ENCODE data around the gene NDUFV3.
"Not testable (repeated sequence)": the region's sequence is repeated elsewhere in the genome, so short reads cannot be mapped to it uniquely, and the experiment has no call there.

NDUFV3 gene

DNA sequence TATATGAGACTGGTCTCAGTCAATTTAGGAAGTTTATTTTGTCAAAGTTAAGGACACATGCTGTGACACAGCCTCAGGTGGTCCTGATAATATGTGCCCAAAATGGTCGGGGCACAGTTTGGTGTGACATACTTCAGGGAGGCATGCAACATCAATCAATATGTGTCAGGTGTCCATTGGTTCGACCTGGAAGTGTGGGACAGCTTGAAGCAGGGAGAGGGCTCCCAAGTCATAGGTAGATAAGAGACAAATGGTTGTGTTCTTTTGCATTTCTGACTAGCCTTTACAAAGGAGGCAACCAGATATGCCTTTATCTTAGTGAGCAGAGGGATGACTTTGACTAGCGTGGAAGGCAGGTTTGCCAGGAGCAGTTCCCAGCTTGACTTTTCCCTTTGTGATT is 36.9 kb downstream of the NDUFV3 start:
- H4K20me1 ChIP-seq (ENCODE audit: control insufficient read depth, insufficient read depth, low read depth, low read length), result no peaks in the 10 kb centered on the region
- H3K27ac ChIP-seq (ENCODE audit: low read depth, low read length), result no peak overlapping the region
- no peak for TF ChIP-seq EZH2phosphoT487 (IDR thresholded peaks at IDR 0.05; ENCODE audit: borderline replicate concordance, low read length)
- TF ChIP-seq, protein P1, sequence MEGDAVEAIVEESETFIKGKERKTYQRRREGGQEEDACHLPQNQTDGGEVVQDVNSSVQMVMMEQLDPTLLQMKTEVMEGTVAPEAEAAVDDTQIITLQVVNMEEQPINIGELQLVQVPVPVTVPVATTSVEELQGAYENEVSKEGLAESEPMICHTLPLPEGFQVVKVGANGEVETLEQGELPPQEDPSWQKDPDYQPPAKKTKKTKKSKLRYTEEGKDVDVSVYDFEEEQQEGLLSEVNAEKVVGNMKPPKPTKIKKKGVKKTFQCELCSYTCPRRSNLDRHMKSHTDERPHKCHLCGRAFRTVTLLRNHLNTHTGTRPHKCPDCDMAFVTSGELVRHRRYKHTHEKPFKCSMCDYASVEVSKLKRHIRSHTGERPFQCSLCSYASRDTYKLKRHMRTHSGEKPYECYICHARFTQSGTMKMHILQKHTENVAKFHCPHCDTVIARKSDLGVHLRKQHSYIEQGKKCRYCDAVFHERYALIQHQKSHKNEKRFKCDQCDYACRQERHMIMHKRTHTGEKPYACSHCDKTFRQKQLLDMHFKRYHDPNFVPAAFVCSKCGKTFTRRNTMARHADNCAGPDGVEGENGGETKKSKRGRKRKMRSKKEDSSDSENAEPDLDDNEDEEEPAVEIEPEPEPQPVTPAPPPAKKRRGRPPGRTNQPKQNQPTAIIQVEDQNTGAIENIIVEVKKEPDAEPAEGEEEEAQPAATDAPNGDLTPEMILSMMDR (IDR thresholded peaks at IDR 0.05; ENCODE audit: low read depth, low read length, poor library complexity, severe bottlenecking), result no peak

DNA sequence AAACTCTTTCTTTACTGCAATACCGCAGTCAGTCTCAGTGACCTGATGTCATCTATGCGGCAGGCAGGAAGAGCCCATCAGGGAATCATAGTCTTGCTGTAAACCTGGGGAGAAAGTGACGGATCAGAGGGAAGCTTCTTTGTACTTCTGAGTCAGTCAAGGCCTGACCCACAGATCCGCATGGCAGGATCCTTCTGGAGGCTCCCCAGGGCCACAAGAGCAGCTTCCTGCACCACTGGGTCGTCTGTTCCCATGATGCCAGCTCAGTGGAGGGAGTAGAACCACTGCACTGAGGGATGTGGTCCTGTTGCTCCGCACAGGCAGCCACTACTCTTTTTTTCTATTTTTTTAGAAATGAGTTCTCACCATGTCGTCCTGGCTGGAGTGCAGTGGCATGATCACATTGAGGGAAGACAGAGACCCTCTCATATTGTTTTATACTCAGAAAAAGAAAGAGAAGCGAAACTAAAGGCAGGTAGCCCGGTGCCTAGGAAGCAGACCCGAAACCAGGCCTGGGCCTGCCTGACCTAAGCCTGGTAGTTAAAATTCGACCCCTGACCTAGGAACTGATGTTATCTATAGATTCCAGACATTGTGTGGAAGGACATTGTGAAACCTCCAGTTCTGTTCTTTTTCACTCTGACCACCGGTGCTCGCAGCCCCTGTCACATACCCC is 38.6 kb downstream of the NDUFV3 start:
- H3K4me3 ChIP-seq (ENCODE audit: low read length), result no peak overlapping the region
- H3K4me1 ChIP-seq (ENCODE audit: control insufficient read depth, low read length), result peaks cover 7% of the 10 kb centered on the region
- H3K9me3 ChIP-seq (ENCODE audit: control insufficient read depth, insufficient read depth, low read length), result no peaks in the 10 kb centered on the region
- no peaks in the 10 kb centered on the region for H4K20me1 ChIP-seq (ENCODE audit: control insufficient read depth, insufficient read depth, low read depth, low read length)
- H3F3A ChIP-seq (ENCODE audit: control insufficient read depth, insufficient read depth), result no peaks in the 10 kb centered on the region
- no peaks in the 10 kb centered on the region for H3K27me3 ChIP-seq (ENCODE audit: control insufficient read depth, low read length)
- no peaks in the 10 kb centered on the region for H3K9me2 ChIP-seq (replicated peaks; ENCODE audit: control insufficient read depth, low read length)
- no peak overlapping the region for H3K27ac ChIP-seq (ENCODE audit: low read depth, low read length)
- H3K36me3 ChIP-seq (ENCODE audit: control insufficient read depth, low read length), result no peaks in the 10 kb centered on the region
- no peaks in the 10 kb centered on the region for H3K79me2 ChIP-seq (ENCODE audit: control insufficient read depth, low read length)
- TF ChIP-seq EZH2phosphoT487 (IDR thresholded peaks at IDR 0.05; ENCODE audit: borderline replicate concordance, low read length), result no peak
- TF ChIP-seq, protein P1 (IDR thresholded peaks at IDR 0.05; ENCODE audit: low read depth, low read length, poor library complexity, severe bottlenecking), result no peak
- H3K4me2 ChIP-seq (ENCODE audit: low read length), result no peak overlapping the region

More for the DNA sequence above, 36.9 kb downstream of the NDUFV3 start:
- Histone ChIP-seq H3K9me3 (ENCODE audit: control insufficient read depth, insufficient read depth, low read length) (no peaks in the 10 kb centered on the region), H3K27me3 (ENCODE audit: control insufficient read depth, low read length) (no peaks in the 10 kb centered on the region), H3K79me2 (ENCODE audit: control insufficient read depth, low read length) (no peaks in the 10 kb centered on the region), H3K4me2 (ENCODE audit: low read length) (no peak overlapping the region), H3K4me3 (ENCODE audit: low read length) (no peak overlapping the region), H3K9me2 (replicated peaks; ENCODE audit: control insufficient read depth, low read length) (no peaks in the 10 kb centered on the region), H3K4me1 (ENCODE audit: control insufficient read depth, low read length) (peaks cover 6% of the 10 kb centered on the region), H3K36me3 (ENCODE audit: control insufficient read depth, low read length) (no peaks in the 10 kb centered on the region), H3F3A (ENCODE audit: control insufficient read depth, insufficient read depth) (no peaks in the 10 kb centered on the region)

DNA sequence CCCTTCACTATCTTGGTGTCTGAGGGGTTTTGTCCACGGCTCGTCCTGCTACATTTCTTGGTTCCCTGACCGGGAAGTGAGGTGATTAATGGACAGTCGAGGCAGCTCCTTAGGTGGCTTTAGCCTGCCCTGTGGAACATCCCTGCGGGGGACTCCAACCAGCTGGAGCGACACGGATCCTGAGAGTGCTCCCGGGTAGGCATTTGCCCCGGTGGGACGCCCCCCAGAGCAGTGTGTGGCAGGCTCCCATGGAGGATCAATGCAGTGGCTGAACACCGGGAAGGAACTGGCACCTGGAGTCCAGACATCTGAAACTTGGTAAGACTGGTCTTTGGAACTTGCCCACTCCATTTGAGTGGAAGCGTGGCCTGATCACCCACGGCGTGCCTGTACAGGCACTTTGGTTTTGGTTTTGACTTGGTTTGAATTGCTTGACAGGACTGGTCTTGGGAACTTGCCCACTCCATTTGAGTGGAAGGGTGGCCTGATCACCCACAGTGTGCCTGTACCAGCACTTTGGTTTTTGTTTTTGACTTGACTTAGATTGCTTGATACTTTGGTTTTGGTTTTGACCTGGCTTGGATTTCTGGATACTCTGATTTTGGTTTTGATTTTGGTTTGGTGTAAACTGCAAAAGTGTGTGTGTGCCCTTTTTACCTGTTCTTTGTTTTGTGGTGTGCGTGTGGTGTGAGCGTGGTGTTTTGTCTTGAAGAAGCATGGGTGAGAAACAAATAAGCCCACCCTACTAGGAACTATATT is 39.4 kb downstream of the NDUFV3 start:
- not testable (repeated sequence) for H3K9me3 ChIP-seq (ENCODE audit: control insufficient read depth, insufficient read depth, low read length); H3K4me2 ChIP-seq (ENCODE audit: low read length); H3F3A ChIP-seq (ENCODE audit: control insufficient read depth, insufficient read depth); H3K27me3 ChIP-seq (ENCODE audit: control insufficient read depth, low read length); H3K4me3 ChIP-seq (ENCODE audit: low read length); H3K36me3 ChIP-seq (ENCODE audit: control insufficient read depth, low read length); H3K27ac ChIP-seq (ENCODE audit: low read depth, low read length); H3K79me2 ChIP-seq (ENCODE audit: control insufficient read depth, low read length); H3K9me2 ChIP-seq (replicated peaks; ENCODE audit: control insufficient read depth, low read length); H4K20me1 ChIP-seq (ENCODE audit: control insufficient read depth, insufficient read depth, low read depth, low read length)
- H3K4me1 ChIP-seq (ENCODE audit: control insufficient read depth, low read length), result peaks cover 15% of the 10 kb centered on the region

DNA sequence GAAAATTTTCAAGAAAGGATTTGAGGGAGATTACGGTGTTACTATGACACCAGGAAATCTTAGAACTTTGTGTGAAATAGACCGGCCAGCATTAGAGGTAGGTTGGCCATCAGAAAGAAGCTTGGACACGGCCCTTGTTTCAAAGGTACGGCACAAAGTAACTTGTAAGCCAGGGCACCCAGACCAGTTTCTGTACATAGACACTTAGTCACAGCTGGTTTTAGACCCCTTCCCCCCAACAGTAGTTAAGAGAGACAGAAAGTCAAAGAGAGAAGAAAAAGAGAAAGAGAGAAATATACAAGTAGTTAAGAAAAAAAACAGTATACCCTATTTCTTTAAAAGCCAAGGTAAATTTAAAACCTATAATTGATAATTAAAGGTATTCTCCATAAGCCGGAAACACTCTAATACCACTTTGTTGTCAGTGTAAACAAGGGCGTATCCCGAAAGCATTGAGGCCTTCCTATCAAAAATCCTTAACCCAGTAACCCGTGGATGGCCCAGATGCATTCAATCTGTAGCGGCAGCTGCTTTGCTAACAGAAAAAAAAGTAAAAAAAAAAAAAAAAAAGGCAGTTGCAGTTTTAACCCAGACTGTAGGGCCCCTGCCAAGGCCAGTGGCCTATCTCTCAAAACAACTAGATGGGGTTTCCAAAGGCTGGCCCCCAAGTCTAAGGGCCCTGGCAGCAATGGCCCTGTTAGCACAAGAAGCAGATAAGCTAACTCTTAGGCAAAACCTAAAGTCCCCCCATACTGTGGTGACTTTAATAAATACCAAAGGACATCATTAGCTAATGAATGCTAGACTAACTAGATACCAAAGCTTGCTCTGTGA is 40.2 kb downstream of the NDUFV3 start:
- not testable (repeated sequence) for H3K4me2 ChIP-seq (ENCODE audit: low read length); H3F3A ChIP-seq (ENCODE audit: control insufficient read depth, insufficient read depth); H3K27me3 ChIP-seq (ENCODE audit: control insufficient read depth, low read length); H4K20me1 ChIP-seq (ENCODE audit: control insufficient read depth, insufficient read depth, low read depth, low read length); H3K4me3 ChIP-seq (ENCODE audit: low read length); H3K79me2 ChIP-seq (ENCODE audit: control insufficient read depth, low read length); H3K36me3 ChIP-seq (ENCODE audit: control insufficient read depth, low read length); H3K9me2 ChIP-seq (replicated peaks; ENCODE audit: control insufficient read depth, low read length); H3K9me3 ChIP-seq (ENCODE audit: control insufficient read depth, insufficient read depth, low read length); H3K27ac ChIP-seq (ENCODE audit: low read depth, low read length)
- H3K4me1 ChIP-seq (ENCODE audit: control insufficient read depth, low read length), result peaks cover 17% of the 10 kb centered on the region

DNA sequence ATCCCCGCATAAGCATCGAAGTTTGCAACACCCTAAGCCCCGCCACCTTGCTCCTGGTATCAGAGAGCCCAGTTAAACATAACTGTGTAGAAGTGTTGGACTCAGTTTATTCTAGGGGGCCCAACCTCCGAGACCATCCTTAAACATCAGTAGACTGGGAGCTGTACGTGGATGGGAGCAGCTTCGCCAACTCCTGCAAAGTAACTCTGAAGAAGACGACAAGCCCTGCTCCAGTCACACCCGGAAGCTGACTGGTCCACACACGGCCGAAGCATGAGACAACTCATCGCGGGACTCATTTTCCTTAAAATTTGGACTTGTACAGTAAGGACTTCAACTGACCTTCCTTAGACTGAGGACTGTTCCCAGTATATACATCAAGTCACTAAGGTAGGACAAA is 40.9 kb downstream of the NDUFV3 start:
- H3K9me2 ChIP-seq (replicated peaks; ENCODE audit: control insufficient read depth, low read length); H3K79me2 ChIP-seq (ENCODE audit: control insufficient read depth, low read length); H4K20me1 ChIP-seq (ENCODE audit: control insufficient read depth, insufficient read depth, low read depth, low read length); H3F3A ChIP-seq (ENCODE audit: control insufficient read depth, insufficient read depth); H3K27ac ChIP-seq (ENCODE audit: low read depth, low read length); H3K27me3 ChIP-seq (ENCODE audit: control insufficient read depth, low read length); H3K9me3 ChIP-seq (ENCODE audit: control insufficient read depth, insufficient read depth, low read length); H3K4me3 ChIP-seq (ENCODE audit: low read length); H3K36me3 ChIP-seq (ENCODE audit: control insufficient read depth, low read length); H3K4me2 ChIP-seq (ENCODE audit: low read length): not testable (repeated sequence)
- H3K4me1 ChIP-seq (ENCODE audit: control insufficient read depth, low read length), result peaks cover 17% of the 10 kb centered on the region

DNA sequence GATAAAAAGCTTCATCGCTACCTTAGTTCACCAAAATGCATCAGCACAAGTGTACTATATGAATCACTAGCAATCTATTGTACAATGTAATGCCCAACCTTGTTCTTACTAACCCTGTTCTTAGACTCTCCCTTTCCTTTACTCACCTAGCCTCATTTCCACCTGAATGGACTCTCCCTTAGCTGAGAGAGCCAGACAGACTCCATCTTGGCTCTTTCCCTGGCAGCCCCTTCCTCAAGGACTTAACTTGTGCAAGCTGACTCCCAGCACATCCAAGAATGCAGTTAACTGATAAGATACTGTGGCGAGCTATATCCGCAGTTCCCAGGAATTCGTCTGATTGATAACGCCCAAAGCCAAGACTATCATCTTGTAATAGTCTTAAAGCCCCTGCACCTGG is 43.3 kb downstream of the NDUFV3 start:
- H3K9me3 ChIP-seq (ENCODE audit: control insufficient read depth, insufficient read depth, low read length); H4K20me1 ChIP-seq (ENCODE audit: control insufficient read depth, insufficient read depth, low read depth, low read length); H3K4me2 ChIP-seq (ENCODE audit: low read length); H3K27ac ChIP-seq (ENCODE audit: low read depth, low read length); H3K27me3 ChIP-seq (ENCODE audit: control insufficient read depth, low read length); H3K36me3 ChIP-seq (ENCODE audit: control insufficient read depth, low read length); H3K79me2 ChIP-seq (ENCODE audit: control insufficient read depth, low read length); H3K4me3 ChIP-seq (ENCODE audit: low read length); H3F3A ChIP-seq (ENCODE audit: control insufficient read depth, insufficient read depth); H3K9me2 ChIP-seq (replicated peaks; ENCODE audit: control insufficient read depth, low read length): not testable (repeated sequence)
- peaks cover 15% of the 10 kb centered on the region for H3K4me1 ChIP-seq (ENCODE audit: control insufficient read depth, low read length)
